ENCODE measurements around the gene RAB6D. TPM values are rescaled to one million over a fixed set of nuclear protein-coding genes. Genes with fewer than 3 reads are reported as not detected.

The RAB6D gene
- total and polyA plus RNA-seq, 9 of the 15 experiments (the other 6 are each of a cell fraction or from before 2014, with no cell fraction given), result 0.01 to 0.04 (median 0.03) TPM; not detected in 5

- Histone ChIP-seq H3K27me3 (ENCODE audit: control insufficient read depth in 2 of 2, insufficient read depth in 2 of 2, low read length in 2 of 2) (peaks cover 16 to 27% of the 10 kb centered on the region in 2 experiments; a peak in 4 of 5 replicates), H3K9me1 (ENCODE audit: control insufficient read depth, insufficient read depth, low read length) (no peaks in the 10 kb centered on the region), H3K9me3 (replicated peaks; ENCODE audit: control insufficient read depth, insufficient read depth, low read depth, low read length) (no peaks in the 10 kb centered on the region), H2AFZ (ENCODE audit: low read depth, low read length) (no peak overlapping the region), H4K20me1 (replicated peaks; ENCODE audit: control insufficient read depth, insufficient read depth, low read length) (no peaks in the 10 kb centered on the region), H3K4me3 (no peak overlapping the region), H3K4me2 (ENCODE audit: insufficient read depth, low read length) (no peak overlapping the region), H3K27ac (ENCODE audit: extremely low read depth, low read depth, low read length) (no peak overlapping the region), H3K36me3 (ENCODE audit: control insufficient read depth, insufficient read depth, low read length) (no peaks in the 10 kb centered on the region), H3K4me1 (replicated peaks in 1 of 2; ENCODE audit: control insufficient read depth in 2 of 2, insufficient read depth in 2 of 2, low read length in 2 of 2) (no peaks in the 10 kb centered on the region), H3K79me2 (ENCODE audit: control insufficient read depth, insufficient read depth, low read length) (no peaks in the 10 kb centered on the region), H3K9ac (ENCODE audit: insufficient read depth in 1 of 2, low read depth in 2 of 2, low read length in 2 of 2) (no peak overlapping the region)
- ChIA-PET CTCF (ENCODE audit: low intra/inter-chr PET ratio) (interaction anchor here (0.6 to 2.1 kb wide), 5 partner anchors 76 to 388 kb away, joined by 3 to 12 read pairs (median 5); partner anchors contain the start of gene MZT2A), POLR2A (interaction anchor here (0.6 to 0.7 kb wide), 2 partner anchors 9 to 81 kb away, joined by 3 read pairs; no protein-coding TSS in a partner anchor)
- FAIRE-seq, result peak; percentile 72
- WGBS (ENCODE audit: insufficient coverage, low coverage, missing lambda C conversion rate), result 3% methylated on average over 7 of the region's 7 CpGs
- in situ Hi-C loops (cut with MboI), result loop anchor here (25.0 kb wide), 2 partner anchors 374 to 724 kb away; no protein-coding TSS in a partner anchor
- peak; percentile 91 for ATAC-seq
- intact Hi-C loops (cut with micrococcal nuclease), result loop anchor here (1.0 to 5.0 kb wide), 3 partner anchors 114 to 389 kb away; partner anchors contain the start of gene CCDC74A
- BruUV-seq (replicated peaks), result no TSS peak
- peak; percentile 47 to 71 (median 49) for DNase-seq (ENCODE audit: extremely low read depth in 1 of 4, low spot score in 3 of 4)
- TF ChIP-seq CC2D1A (IDR thresholded peaks at IDR 0.05) (0 out of 2 replicates have a peak, but pooled peaks have one; percentile 64), SRF (CRISPR knock-in tag; IDR thresholded peaks at IDR 0.05) (no peak), ZBTB17 (CRISPR knock-in tag; IDR thresholded peaks at IDR 0.05) (no peak), RAD21 (CRISPR knock-in tag; conservative IDR thresholded peaks at IDR 0.05 in 1 of 2, IDR thresholded peaks at IDR 0.05 in 1 of 2) (peak; percentile 89 to 96), ILK (tag; IDR thresholded peaks at IDR 0.05; ENCODE audit: borderline replicate concordance, low read depth) (no peak), ZNF740 (CRISPR knock-in tag; IDR thresholded peaks at IDR 0.05) (no peak), ZNF740 (tag; IDR thresholded peaks at IDR 0.05) (no peak), PYGO2 (tag; IDR thresholded peaks at IDR 0.05) (no peak), TEAD2 (tag; IDR thresholded peaks at IDR 0.05) (no peak), ZNF232 (CRISPR knock-in tag; IDR thresholded peaks at IDR 0.05) (no peak), CTCF (IDR thresholded peaks at IDR 0.05 in 2 of 3, conservative IDR thresholded peaks at IDR 0.05 in 1 of 3; ENCODE audit: insufficient read depth in 2 of 3, low read depth in 1 of 3, low read length in 3 of 3) (peak; percentile 65 to 89 (median 78); a peak in 5 of 6 replicates), MAFF (IDR thresholded peaks at IDR 0.05; ENCODE audit: low read length) (no peak), ZNF764 (CRISPR knock-in tag; IDR thresholded peaks at IDR 0.05; ENCODE audit: low read depth) (0 out of 2 replicates have a peak, but pooled peaks have one; percentile 49), CSDE1 (IDR thresholded peaks at IDR 0.05) (no peak), HNRNPUL1 (IDR thresholded peaks at IDR 0.05; ENCODE audit: low read length) (no peak), XRCC5 (IDR thresholded peaks at IDR 0.05; ENCODE audit: low read depth, low read length) (no peak), IFI16 (CRISPR knock-in tag; IDR thresholded peaks at IDR 0.05) (no peak), HDAC8 (tag; IDR thresholded peaks at IDR 0.05) (no peak), TEAD1 (CRISPR knock-in tag; IDR thresholded peaks at IDR 0.05) (no peak), PHF21A (IDR thresholded peaks at IDR 0.05; ENCODE audit: borderline replicate concordance, low read depth) (no peak), POLR2H (tag; IDR thresholded peaks at IDR 0.05; ENCODE audit: low read depth) (no peak)
These were observed 49.3 kb upstream of the RAB6D start for GRCh38 chr2:131413148-131413747.

Measured in K562 (cell line).